ENCODE measurements around the gene HOXB9. TPM values are rescaled to one million over a fixed set of nuclear protein-coding genes. Genes with fewer than 3 reads are reported as not detected.

Gene HOXB9
- polyA plus RNA-seq, 3 donors, result not detected

- Histone ChIP-seq H3K4me2 (replicated peaks; ENCODE audit: extremely low read depth, low read length, poor library complexity, severe bottlenecking) (peak overlapping the region; percentile 55), H3K36me3 (replicated peaks in 1 of 2; ENCODE audit: control insufficient read depth in 1 of 2, insufficient read depth in 2 of 2, low read length in 2 of 2) (no peaks in the 10 kb centered on the region), H2AFZ (ENCODE audit: insufficient read depth, low read depth, low read length, poor library complexity, severe bottlenecking) (peak overlapping the region; percentile 53), H3K9ac (ENCODE audit: insufficient read depth, low read length, poor library complexity, severe bottlenecking) (no peak overlapping the region), H4K20me1 (ENCODE audit: insufficient read depth, low read length) (no peaks in the 10 kb centered on the region), H3K4me1 (ENCODE audit: control insufficient read depth in 1 of 2, insufficient read depth in 2 of 2, low read length in 2 of 2) (peaks cover 36 to 43% of the 10 kb centered on the region in 2 donors), H3K27ac (ENCODE audit: low read depth in 1 of 2, low read length in 2 of 2) (no peak overlapping the region), H3K4me3 (replicated peaks in 1 of 3; ENCODE audit: low read depth in 2 of 3, low read length in 3 of 3) (peak overlapping the region in 1 of 3 experiments; percentile 49), H3K79me2 (ENCODE audit: insufficient read depth, low read length) (no peaks in the 10 kb centered on the region), H3K27me3 (ENCODE audit: control insufficient read depth in 2 of 2, insufficient read depth in 2 of 2, low read length in 2 of 2) (peaks cover 82 to 98% of the 10 kb centered on the region in 2 donors), H3K9me3 (replicated peaks in 1 of 2; ENCODE audit: control insufficient read depth in 1 of 2, insufficient read depth in 1 of 2, low read length in 2 of 2) (peaks cover 9 to 60% of the 10 kb centered on the region in 2 donors)
- TF ChIP-seq CTCF (IDR thresholded peaks at IDR 0.05), result peak; percentile 49
- peak overlapping the region in 1 of 7 donors; percentile 58 for H3K27ac Mint-ChIP-seq
- intact Hi-C loops (cut with micrococcal nuclease), result no loop called here
- H3K4me1 Mint-ChIP-seq, result peaks cover 35% of the 10 kb centered on the region
- peaks cover 9 to 18% of the 10 kb centered on the region in 2 donors for H3K36me3 Mint-ChIP-seq
- WGBS (ENCODE audit: insufficient coverage), result under 1% methylated on average over 38 of the region's 67 CpGs
- H3K4me3 Mint-ChIP-seq, result peak overlapping the region; percentile 64 to 92
- peaks cover 0 to 49% (median 22%) of the 10 kb centered on the region in 7 donors for H3K9me3 Mint-ChIP-seq
- H3K27me3 Mint-ChIP-seq (ENCODE audit: low read depth in 3 of 3), result peaks cover 97 to 99% (median 98%) of the 10 kb centered on the region in 3 donors
- peak; percentile 15 to 35 (median 31) for DNase-seq
Measured at GRCh38 chr17:48612854-48613691, 13.1 kb downstream of the HOXB9 start.

- Histone ChIP-seq H3K27ac (ENCODE audit: low read depth in 1 of 2, low read length in 2 of 2) (no peak overlapping the region), H2AFZ (ENCODE audit: insufficient read depth, low read depth, low read length, poor library complexity, severe bottlenecking) (no peak overlapping the region), H3K4me2 (replicated peaks; ENCODE audit: extremely low read depth, low read length, poor library complexity, severe bottlenecking) (peak overlapping the region; percentile 55), H3K4me1 (ENCODE audit: control insufficient read depth in 1 of 2, insufficient read depth in 2 of 2, low read length in 2 of 2) (peaks cover 36 to 43% of the 10 kb centered on the region in 2 donors), H3K27me3 (ENCODE audit: control insufficient read depth in 2 of 2, insufficient read depth in 2 of 2, low read length in 2 of 2) (peaks cover 77 to 98% of the 10 kb centered on the region in 2 donors), H4K20me1 (ENCODE audit: insufficient read depth, low read length) (no peaks in the 10 kb centered on the region), H3K9me3 (replicated peaks in 1 of 2; ENCODE audit: control insufficient read depth in 1 of 2, insufficient read depth in 1 of 2, low read length in 2 of 2) (peaks cover 9 to 54% of the 10 kb centered on the region in 2 donors), H3K79me2 (ENCODE audit: insufficient read depth, low read length) (no peaks in the 10 kb centered on the region), H3K4me3 (replicated peaks in 1 of 3; ENCODE audit: low read depth in 2 of 3, low read length in 3 of 3) (peak overlapping the region in 1 of 3 experiments; percentile 49), H3K36me3 (replicated peaks in 1 of 2; ENCODE audit: control insufficient read depth in 1 of 2, insufficient read depth in 2 of 2, low read length in 2 of 2) (no peaks in the 10 kb centered on the region), H3K9ac (ENCODE audit: insufficient read depth, low read length, poor library complexity, severe bottlenecking) (no peak overlapping the region)
- Mint-ChIP-seq H3K27ac (peak overlapping the region in 1 of 7 donors; percentile 4), H3K4me1 (peaks cover 39% of the 10 kb centered on the region), H3K36me3 (peaks cover 9 to 16% of the 10 kb centered on the region in 2 donors), H3K27me3 (ENCODE audit: low read depth in 3 of 3) (peaks cover 93 to 99% (median 97%) of the 10 kb centered on the region in 3 donors), H3K9me3 (peaks cover 0 to 50% (median 27%) of the 10 kb centered on the region in 7 donors), H3K4me3 (peak overlapping the region; percentile 58 to 92)
- 1% methylated on average over 11 of the region's 15 CpGs for WGBS (ENCODE audit: insufficient coverage)
- no peak for DNase-seq
- intact Hi-C loops (cut with micrococcal nuclease), result no loop called here
- TF ChIP-seq CTCF (IDR thresholded peaks at IDR 0.05), result no peak
Measured at GRCh38 chr17:48612456-48612853, 13.7 kb downstream of the HOXB9 start.
